GM08714 (cell line): Measurements from ENCODE around the gene CRYAB.
"Not testable (repeated sequence)": the region's sequence is repeated elsewhere in the genome, so short reads cannot be mapped to it uniquely, and the experiment has no call there.

Experiments used
- H3K4me3 ChIP-seq: fragments of 200-500 bp; sonication (Bioruptor generic); 2 replicates; pipeline ENCODE4 v1.5.1; 2014; ENCODE audit warnings: mild to moderate bottlenecking, low read length, inconsistent platforms
- ZNF274 ChIP-seq: IDR thresholded peaks from 2 replicates; pipeline ENCODE4 v1.6.1; 2012; ENCODE audit warnings: mild to moderate bottlenecking, low read depth, low read length

Gene CRYAB

GRCh38 chr11:111905411-111905810, 6.2 kb downstream of the CRYAB start:
- no peak overlapping the region for H3K4me3 ChIP-seq
- no peak for TF ChIP-seq ZNF274

DNA sequence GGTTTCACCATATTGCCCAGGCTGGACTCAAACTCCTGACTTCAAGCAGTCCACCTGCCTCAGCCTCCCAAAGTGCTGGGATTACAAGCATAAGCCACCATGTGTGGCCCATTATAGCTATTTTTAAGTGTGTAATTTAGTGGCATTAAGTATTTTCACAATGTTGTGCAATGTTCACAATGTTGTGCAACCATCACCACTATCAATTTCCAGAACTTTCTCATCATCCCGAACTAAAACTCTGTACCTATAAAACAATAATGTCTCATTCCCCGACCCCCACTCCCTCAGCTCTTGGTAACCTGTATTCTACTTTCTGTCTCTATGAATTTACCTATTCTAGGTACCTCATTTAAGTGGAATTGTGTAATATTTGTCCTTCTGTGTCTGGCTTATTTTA, 24.7 kb downstream of the CRYAB start:
- TF ChIP-seq ZNF274: no peak
- no peak overlapping the region for H3K4me3 ChIP-seq

GRCh38 chr11:111886032-111886431, 25.5 kb downstream of the CRYAB start:
- no peak overlapping the region for H3K4me3 ChIP-seq
- TF ChIP-seq ZNF274: no peak

DNA sequence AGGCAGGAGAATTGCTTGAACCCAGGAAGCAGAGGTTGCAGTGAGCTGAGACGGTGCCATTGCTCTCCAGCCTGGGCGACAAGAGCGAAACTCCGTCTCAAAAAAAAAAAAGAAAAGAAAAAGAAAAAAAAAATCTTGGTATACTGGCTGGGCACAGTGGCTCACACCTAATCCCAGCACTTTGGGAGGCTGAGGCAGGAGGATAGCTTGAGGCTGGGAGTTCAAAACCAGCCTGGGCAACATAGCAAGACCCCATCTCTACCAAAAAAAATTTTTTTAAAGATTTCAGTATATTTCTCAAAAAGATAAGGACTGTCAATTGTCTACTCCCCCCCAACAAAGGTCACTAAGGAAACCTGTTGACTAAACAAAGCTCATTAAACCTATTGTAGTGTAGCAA, 26.5 kb downstream of the CRYAB start:
- not testable (repeated sequence) for H3K4me3 ChIP-seq

GRCh38 chr11:111882202-111882601, 29.4 kb downstream of the CRYAB start:
- no peak for TF ChIP-seq ZNF274
- H3K4me3 ChIP-seq: no peak overlapping the region

- TF ChIP-seq ZNF274: no peak
- H3K4me3 ChIP-seq: peak overlapping the region; percentile 66
Measured at GRCh38 chr11:111879637-111879960, 32.0 kb downstream of the CRYAB start.

DNA sequence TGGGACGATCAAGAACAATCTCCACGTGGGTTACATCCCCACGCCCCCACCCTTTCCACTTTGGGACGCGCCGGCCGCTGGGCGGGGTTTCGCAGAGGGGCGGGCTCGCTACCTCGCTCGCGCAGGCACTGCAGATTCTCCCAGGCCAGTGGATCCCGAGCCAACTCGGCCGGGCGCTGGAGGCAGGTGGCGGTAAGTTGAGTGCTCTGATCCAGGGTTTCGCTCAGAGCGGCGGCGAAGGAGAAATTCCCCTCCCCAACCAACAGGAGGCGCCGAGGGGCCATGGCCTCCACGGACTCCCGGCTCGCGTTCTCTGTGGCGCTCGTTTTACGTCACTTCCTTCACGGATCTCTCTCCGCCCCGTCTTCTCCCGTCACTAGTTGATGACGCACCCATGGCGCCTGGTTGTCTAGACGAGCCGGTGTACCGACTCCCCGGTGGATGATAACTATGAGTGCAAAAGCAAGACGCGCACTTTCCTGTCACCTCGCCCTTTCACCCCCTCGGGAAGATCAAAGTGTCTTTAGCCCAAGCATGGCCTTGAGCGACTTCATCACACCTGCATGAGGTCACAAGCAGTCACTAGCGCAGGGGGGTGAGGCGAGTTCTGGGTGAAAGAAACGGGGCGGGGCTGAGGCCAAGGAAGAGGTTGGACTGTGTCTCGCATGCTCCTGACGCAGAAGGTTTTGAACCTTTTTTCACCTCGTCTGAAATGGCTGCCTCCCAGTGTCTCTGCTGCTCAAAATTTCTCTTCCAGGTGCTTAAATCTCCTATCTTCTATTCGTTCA, 32.5 kb downstream of the CRYAB start, which contains the start of the genes CFAP68 and FDXACB1:
TSS of gene CFAP68 (plus strand) at position 693 of the 788 bp plus-strand sequence. CDS start at position 713, 20 bp downstream.
TSS of gene FDXACB1 (minus strand) at position 317 of the 788 bp plus-strand sequence. CDS start at position 284, 33 bp downstream.
- no peak for TF ChIP-seq ZNF274
- peak within 1 kb of the TSS; percentile 66 for H3K4me3 ChIP-seq

GRCh38 chr11:111878385-111878848, 33.2 kb downstream of the CRYAB start:
- no peak for TF ChIP-seq ZNF274
- peak overlapping the region; percentile 66 for H3K4me3 ChIP-seq

DNA sequence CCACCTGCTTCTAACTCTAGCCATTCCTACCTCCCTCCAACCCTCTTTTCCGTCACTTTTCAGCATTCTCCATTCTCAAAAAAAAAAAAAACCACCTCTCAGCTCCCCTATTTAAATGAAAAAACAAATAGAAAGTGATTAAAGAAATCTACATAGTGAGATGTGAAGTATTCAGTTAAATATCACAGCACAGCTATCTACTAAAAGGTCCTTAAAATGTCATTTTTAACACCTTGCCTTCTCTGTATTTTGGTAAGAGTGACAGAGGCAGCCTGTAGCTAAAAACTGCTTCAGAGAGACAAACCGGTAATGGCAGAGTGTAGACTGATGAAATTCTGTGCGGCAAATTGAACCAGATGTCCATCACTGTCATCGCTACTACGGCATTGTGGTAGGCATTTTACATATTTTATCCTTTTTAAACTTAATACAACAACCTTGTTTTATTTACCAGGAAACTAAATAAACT, 39.8 kb downstream of the CRYAB start:
- peak overlapping the region; percentile 93 for H3K4me3 ChIP-seq
- no peak for TF ChIP-seq ZNF274

GRCh38 chr11:111870886-111871692, 40.5 kb downstream of the CRYAB start, which contains the start of gene ALG9:
ALG9 (minus strand) TSS chr11:111871581; CDS start chr11:111871482, 99 bp downstream.
- no peak for TF ChIP-seq ZNF274
- H3K4me3 ChIP-seq: peak within 1 kb of the TSS; percentile 93

DNA sequence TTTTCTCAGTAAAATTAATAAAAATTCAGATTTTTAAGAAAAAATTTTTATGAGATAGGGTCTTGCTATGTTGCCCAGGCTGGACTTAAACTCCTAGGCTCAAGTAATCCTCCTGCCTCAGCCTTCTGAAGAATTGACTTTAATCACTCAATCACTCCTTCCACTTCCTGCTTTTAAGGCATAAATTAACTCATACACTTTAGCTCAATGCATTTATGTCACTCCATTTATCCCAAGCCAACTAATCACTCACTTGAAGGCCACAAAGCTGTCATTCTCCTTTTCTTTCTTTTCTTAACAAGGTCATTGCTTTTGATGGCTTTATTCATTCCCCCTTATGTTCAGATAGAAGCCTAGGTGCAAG, 41.1 kb downstream of the CRYAB start:
- H3K4me3 ChIP-seq: peak overlapping the region; percentile 93
- no peak for TF ChIP-seq ZNF274

- TF ChIP-seq ZNF274: no peak
- peak overlapping the region; percentile 15; the same call in 1 of the 2 replicates for H3K4me3 ChIP-seq
Measured at GRCh38 chr11:111870113-111870512, 41.5 kb downstream of the CRYAB start.

DNA sequence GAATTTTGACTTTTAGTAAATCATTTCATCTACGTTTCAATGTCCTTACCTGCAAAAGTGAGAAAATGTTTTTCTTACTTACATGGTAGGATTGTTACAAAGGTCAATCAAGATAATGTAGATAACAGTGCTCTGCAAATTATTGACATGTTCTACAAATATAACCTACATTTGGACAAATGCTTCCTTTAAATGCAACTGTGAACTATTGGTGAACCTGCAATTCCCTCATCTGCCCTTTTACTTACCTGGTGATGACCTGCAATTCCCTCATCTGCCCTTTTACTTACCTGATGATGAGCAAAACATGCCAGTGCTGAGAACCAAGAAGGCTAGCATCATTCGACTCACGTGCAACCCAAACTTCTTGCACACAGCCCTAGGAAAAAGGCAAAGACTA, 51.3 kb downstream of the CRYAB start:
- TF ChIP-seq ZNF274: no peak
- no peak overlapping the region for H3K4me3 ChIP-seq
